Lower lobe of right lung (tissue), 2 donors: Measurements from ENCODE around the gene IZUMO4. TPM values are rescaled to one million over a fixed set of nuclear protein-coding genes. Genes with fewer than 3 reads are reported as not detected.

Experiments
- ATAC-seq, 2 donors: fragments of 200-7000 bp; cut with Tn5 transposase; one replicate each; pipeline ENCODE4 v1.9.1; 2020 to 2022; ENCODE audit warnings: mild to moderate bottlenecking in 2 of 2, moderate library complexity in 2 of 2
- DNase-seq: peaks from one replicate; pipeline ENCODE4 v3.0.0-alpha.2; 2020
- H3K27ac ChIP-seq: fragments of 200-600 bp; one replicate; pipeline ENCODE4 v1.8.0; 2022
- H3K27me3 ChIP-seq: fragments of 200-600 bp; one replicate; pipeline ENCODE4 v1.8.0; 2022; ENCODE audit warnings: low read depth
- H3K36me3 ChIP-seq: fragments of 200-600 bp; one replicate; pipeline ENCODE4 v1.8.0; 2022; ENCODE audit warnings: mild to moderate bottlenecking
- H3K4me1 ChIP-seq: fragments of 200-600 bp; one replicate; pipeline ENCODE4 v1.8.0; 2022
- H3K4me3 ChIP-seq: fragments of 200-600 bp; one replicate; pipeline ENCODE4 v1.8.0; 2022; ENCODE audit warnings: mild to moderate bottlenecking
- H3K9me3 ChIP-seq: fragments of 200-600 bp; one replicate; pipeline ENCODE4 v1.8.0; 2022
- intact Hi-C: fragments of 100-400 bp; cut with DNase I; formaldehyde crosslinking; loops from one replicate; pipeline ENCODE4 v1.11.0; 2022
- long read RNA-seq: library from polyadenylated mRNA; unstranded; transcript quantifications from one replicate; pipeline ENCODE4 v2.0.0, GENCODE V29; 2021
- total RNA-seq: library from RNA; stranded (reverse); fragmentation: NEBNext Ultra II Directional; extraction: Animal tissue kit (Norgen Biotek cat#: 25700); gene quantifications from one replicate; pipeline ENCODE4 v1.2.1, GENCODE V29; 2021
- TF ChIP-seq, protein P1 (sequence below): fragments of 200-600 bp; IDR thresholded peaks from one replicate; pipeline ENCODE4 v1.8.0; 2022; ENCODE audit warnings: antibody characterized with exemption, mild to moderate bottlenecking
- donor health status: DM: no; HTN: yes; CAD: no; lungs with severe emphysema.

Gene IZUMO4
- total RNA-seq, result 7.4 TPM
- long read RNA-seq, partial matches to known transcripts, result 0 of 2 reads
- long read RNA-seq, other reads (novel, unspliced or antisense), result 2 of 2 reads

GRCh38 chr19:2096480-2097202 lies at the start of gene IZUMO4:
TSS of gene IZUMO4 (plus strand) at chr19:2096915. CDS start at chr19:2096946, 31 bp downstream.
- Histone ChIP-seq H3K27me3 (no peaks in the 10 kb centered on the region), H3K9me3 (no peaks in the 10 kb centered on the region), H3K36me3 (peaks cover 37% of the 10 kb centered on the region), H3K27ac (peak within 1 kb of the TSS; percentile 96), H3K4me3 (peak within 1 kb of the TSS; percentile 83), H3K4me1 (peaks cover 49% of the 10 kb centered on the region)
- TF ChIP-seq, protein P1, sequence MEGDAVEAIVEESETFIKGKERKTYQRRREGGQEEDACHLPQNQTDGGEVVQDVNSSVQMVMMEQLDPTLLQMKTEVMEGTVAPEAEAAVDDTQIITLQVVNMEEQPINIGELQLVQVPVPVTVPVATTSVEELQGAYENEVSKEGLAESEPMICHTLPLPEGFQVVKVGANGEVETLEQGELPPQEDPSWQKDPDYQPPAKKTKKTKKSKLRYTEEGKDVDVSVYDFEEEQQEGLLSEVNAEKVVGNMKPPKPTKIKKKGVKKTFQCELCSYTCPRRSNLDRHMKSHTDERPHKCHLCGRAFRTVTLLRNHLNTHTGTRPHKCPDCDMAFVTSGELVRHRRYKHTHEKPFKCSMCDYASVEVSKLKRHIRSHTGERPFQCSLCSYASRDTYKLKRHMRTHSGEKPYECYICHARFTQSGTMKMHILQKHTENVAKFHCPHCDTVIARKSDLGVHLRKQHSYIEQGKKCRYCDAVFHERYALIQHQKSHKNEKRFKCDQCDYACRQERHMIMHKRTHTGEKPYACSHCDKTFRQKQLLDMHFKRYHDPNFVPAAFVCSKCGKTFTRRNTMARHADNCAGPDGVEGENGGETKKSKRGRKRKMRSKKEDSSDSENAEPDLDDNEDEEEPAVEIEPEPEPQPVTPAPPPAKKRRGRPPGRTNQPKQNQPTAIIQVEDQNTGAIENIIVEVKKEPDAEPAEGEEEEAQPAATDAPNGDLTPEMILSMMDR, result peak; percentile 61
- peak; percentile 93 to 95 for ATAC-seq
- DNase-seq, result peak; percentile 99
- intact Hi-C loops, result no loop called here

DNA sequence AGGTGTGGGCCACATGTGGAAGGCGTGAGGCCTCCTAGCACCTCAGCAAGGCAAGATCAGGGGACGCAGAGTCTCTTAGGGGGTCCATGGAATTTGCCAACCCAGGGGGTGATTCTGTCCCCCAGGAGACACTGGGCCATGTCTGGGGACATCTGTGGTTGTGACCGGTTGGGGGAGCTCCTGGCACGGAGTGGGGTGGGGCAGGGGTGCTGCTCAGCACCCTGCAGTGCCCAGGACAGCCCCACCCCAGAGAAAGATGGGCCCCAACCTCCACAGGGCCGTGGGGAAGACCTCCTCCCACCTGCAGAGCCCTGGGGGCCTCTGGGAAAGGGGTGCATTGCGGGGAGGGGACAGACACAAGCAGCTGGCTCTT lies 49.7 kb upstream of the IZUMO4 start:
- Histone ChIP-seq H3K9me3 (no peaks in the 10 kb centered on the region), H3K27ac (peak overlapping the region; percentile 97), H3K4me1 (peaks cover 84% of the 10 kb centered on the region), H3K36me3 (peaks cover 68% of the 10 kb centered on the region), H3K27me3 (no peaks in the 10 kb centered on the region), H3K4me3 (peak overlapping the region; percentile 94)
- DNase-seq, result no peak
- intact Hi-C loops, result no loop called here
- TF ChIP-seq, protein P1, result no peak
- no peak for ATAC-seq

GRCh38 chr19:2047449-2048103 lies 49.1 kb upstream of the IZUMO4 start:
- TF ChIP-seq, protein P1, result no peak
- Histone ChIP-seq H3K36me3 (peaks cover 64% of the 10 kb centered on the region), H3K27ac (peak overlapping the region; percentile 97), H3K27me3 (no peaks in the 10 kb centered on the region), H3K4me3 (peak overlapping the region; percentile 94), H3K9me3 (no peaks in the 10 kb centered on the region), H3K4me1 (peaks cover 84% of the 10 kb centered on the region)
- ATAC-seq (no peak), DNase-seq (peak; percentile 78)
- intact Hi-C loops, result no loop called here

DNA sequence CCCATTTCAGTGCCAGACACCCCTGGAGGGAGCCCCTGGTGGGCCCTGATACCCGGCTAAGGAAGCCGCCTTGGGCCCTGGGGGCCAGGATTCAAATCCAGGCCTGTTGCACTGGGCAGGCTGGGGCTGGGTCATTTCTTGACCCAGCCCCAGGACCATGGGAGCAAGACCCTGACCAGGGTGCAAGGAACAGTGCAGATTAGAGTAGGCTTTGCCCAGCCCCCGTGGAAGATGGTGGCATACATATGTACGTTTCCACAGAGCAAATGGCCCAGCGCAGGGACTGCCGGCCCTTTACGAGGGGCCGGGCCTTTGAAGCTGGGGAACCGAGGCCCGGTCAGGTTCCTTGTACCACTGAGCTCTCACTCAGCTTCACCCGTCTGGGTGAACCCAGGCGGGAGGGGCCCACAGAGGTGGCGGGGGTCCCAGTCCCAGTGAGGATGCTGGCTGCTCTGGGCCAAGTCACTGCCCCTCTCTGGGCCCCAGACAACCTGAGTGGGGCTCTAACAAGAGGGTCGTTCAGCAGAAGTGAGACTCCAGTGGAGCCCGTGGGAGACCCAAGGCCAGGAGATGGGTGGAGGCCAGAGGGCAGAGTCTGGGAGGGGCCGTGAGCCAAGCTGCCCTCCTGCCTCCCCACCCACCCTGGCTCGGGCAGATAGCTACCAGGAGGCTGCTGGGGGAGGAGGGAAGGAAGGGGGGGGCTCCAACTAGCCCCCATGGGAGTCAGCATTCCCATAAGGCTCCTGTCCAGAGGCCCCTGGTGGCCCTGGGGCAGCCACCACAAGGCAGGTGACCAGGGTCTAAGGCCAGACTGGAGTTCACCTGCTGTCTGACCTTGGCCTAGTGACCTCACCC lies 48.4 kb upstream of the IZUMO4 start:
- Histone ChIP-seq H3K27me3 (no peaks in the 10 kb centered on the region), H3K36me3 (peaks cover 59% of the 10 kb centered on the region), H3K27ac (peak overlapping the region; percentile 97), H3K4me1 (peaks cover 78% of the 10 kb centered on the region), H3K9me3 (no peaks in the 10 kb centered on the region), H3K4me3 (peak overlapping the region; percentile 94)
- intact Hi-C loops, result no loop called here
- ATAC-seq (no peak), DNase-seq (no peak)
- TF ChIP-seq, protein P1, result no peak

DNA sequence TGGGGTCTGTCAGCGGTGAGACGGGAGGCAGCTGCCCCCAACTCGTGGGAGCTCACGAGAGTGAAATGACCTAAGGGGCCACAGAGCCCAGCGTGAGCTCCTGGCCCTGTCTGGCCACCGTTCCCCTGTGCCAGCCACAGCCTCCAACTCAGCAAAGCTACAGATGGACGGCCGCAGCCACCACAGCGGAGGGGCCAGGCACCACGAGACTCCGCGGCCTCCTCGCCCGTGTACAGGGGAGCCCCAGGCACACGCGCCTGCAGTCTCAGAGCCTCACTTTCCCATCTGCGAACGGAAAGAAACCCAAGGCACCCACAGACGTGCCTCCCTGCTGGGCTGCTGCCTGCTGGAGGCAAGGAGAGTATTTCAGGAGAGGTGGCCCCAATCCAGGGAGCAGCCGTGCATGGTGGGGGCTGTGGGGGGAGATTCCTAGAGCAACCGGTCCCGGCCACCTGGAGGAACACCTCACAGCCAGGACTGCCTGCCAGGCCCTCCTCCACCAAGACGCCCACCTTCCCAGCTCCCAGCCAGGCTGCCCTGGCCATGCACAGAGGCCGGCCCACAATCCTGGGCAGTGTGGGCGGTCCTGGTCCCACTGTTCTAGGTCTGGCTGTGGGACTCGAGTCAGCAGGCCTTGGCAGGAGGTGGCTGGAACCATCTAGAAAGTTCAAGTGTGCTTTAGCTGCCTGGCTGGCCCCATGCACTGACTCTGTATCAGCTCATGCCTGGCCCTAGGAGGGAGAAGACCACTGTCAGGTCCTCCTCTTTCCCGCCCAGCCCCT lies 47.6 kb upstream of the IZUMO4 start:
- ATAC-seq, result peak; percentile 1 to 9
- intact Hi-C loops, result no loop called here
- Histone ChIP-seq H3K27ac (peak overlapping the region; percentile 97), H3K4me3 (peak overlapping the region; percentile 94), H3K9me3 (no peaks in the 10 kb centered on the region), H3K4me1 (peaks cover 77% of the 10 kb centered on the region), H3K27me3 (no peaks in the 10 kb centered on the region), H3K36me3 (peaks cover 55% of the 10 kb centered on the region)
- peak; percentile 45 for DNase-seq
- TF ChIP-seq, protein P1, result no peak
